Liver (tissue), 3 donors: ENCODE data around the gene KIF1A.

Experiments
- CTCF ChIP-seq: fragments of 150-350 bp; IDR thresholded peaks from 2 replicates; pipeline ENCODE4 v1.5.1; 2017; ENCODE audit warnings: improper control_type of control experiment, low read depth, low read length; ENCODE audit not compliant: missing input control
- GABPA ChIP-seq, 2 donors: IDR thresholded peaks in 1 of 2; conservative IDR thresholded peaks in 1 of 2; 2 replicates each; pipeline ENCODE4 v1.6.1; 2016; ENCODE audit warnings: antibody characterized with exemption in 2 of 2, mild to moderate bottlenecking in 1 of 2, moderate library complexity in 1 of 2
- MAX ChIP-seq: IDR thresholded peaks from 2 replicates; pipeline ENCODE4 v1.6.1; 2016; ENCODE audit warnings: antibody characterized with exemption
- RAD21 ChIP-seq, 2 donors: IDR thresholded peaks; 2 replicates each; pipeline ENCODE4 v1.6.1; 2016; ENCODE audit warnings: antibody characterized with exemption in 2 of 2, mild to moderate bottlenecking in 2 of 2
- TAF1 ChIP-seq: conservative IDR thresholded peaks from 2 replicates; pipeline ENCODE4 v1.6.1; 2016; ENCODE audit warnings: antibody characterized with exemption, mild to moderate bottlenecking
- YY1 ChIP-seq: IDR thresholded peaks from 2 replicates; pipeline ENCODE4 v1.6.1; 2016; ENCODE audit warnings: antibody characterized with exemption, mild to moderate bottlenecking
- donor health status: healthy.
- donor health status: healthy.

- TF ChIP-seq CTCF = no peak
- no peak for TF ChIP-seq YY1
- TF ChIP-seq GABPA (IDR thresholded peaks at IDR 0.05 in 1 of 2, conservative IDR thresholded peaks at IDR 0.05 in 1 of 2) = no peak
- no peak for TF ChIP-seq RAD21 (IDR thresholded peaks at IDR 0.05)
- no peak for TF ChIP-seq TAF1
- TF ChIP-seq MAX = no peak
These were observed 133.6 kb downstream of the KIF1A start for GRCh38 chr2:240686460-240686859.
